ENCODE measurements around the gene DLX4. TPM values are rescaled to one million over a fixed set of nuclear protein-coding genes. Genes with fewer than 3 reads are reported as not detected.
A peak's percentile ranks its signal among the peaks of the same experiment; 100 is the strongest.

Gene DLX4
- total RNA-seq, 1 donor from 2014 or later = 2.1 TPM

GRCh38 chr17:49993423-49994060 is 24.6 kb downstream of the DLX4 start:
- no peaks in the 10 kb centered on the region for H3K36me3 ChIP-seq
- DNase-seq (peak; percentile 70), ATAC-seq (peak; percentile 27)
- intact Hi-C loops (cut with DNase I) = no loop called here
- no peak for TF ChIP-seq CTCF (IDR thresholded peaks at IDR 0.05)
- peak overlapping the region; percentile 46 for H3K4me3 ChIP-seq
- H3K9me3 ChIP-seq = no peaks in the 10 kb centered on the region
- H3K27ac ChIP-seq = no peak overlapping the region
- peaks cover 24% of the 10 kb centered on the region for H3K4me1 ChIP-seq
- peaks cover 63% of the 10 kb centered on the region for H3K27me3 ChIP-seq

GRCh38 chr17:49994085-49995054 is 25.4 kb downstream of the DLX4 start:
- no peaks in the 10 kb centered on the region for H3K36me3 ChIP-seq
- no peak overlapping the region for H3K27ac ChIP-seq
- H3K4me1 ChIP-seq = peaks cover 24% of the 10 kb centered on the region
- H3K4me3 ChIP-seq = peak overlapping the region; percentile 46
- DNase-seq = peak; percentile 68
- H3K9me3 ChIP-seq = no peaks in the 10 kb centered on the region
- no peak for TF ChIP-seq CTCF (IDR thresholded peaks at IDR 0.05)
- intact Hi-C loops (cut with DNase I) = loop anchor here (5.0 kb wide), 2 partner anchors 112 to 427 kb away; no protein-coding TSS in a partner anchor
- ATAC-seq = no peak
- H3K27me3 ChIP-seq = peaks cover 67% of the 10 kb centered on the region

GRCh38 chr17:49995055-49995738 is 26.2 kb downstream of the DLX4 start, which contains the start of gene DLX3:
Gene DLX3 (minus strand): TSS chr17:49995224. CDS start chr17:49994998, 226 bp downstream.
- H3K27me3 ChIP-seq = peaks cover 71% of the 10 kb centered on the region
- DNase-seq (peak; percentile 89), ATAC-seq (peak; percentile 62)
- no peaks in the 10 kb centered on the region for H3K9me3 ChIP-seq
- no peak for TF ChIP-seq CTCF (IDR thresholded peaks at IDR 0.05)
- H3K4me3 ChIP-seq = peak within 1 kb of the TSS; percentile 46
- intact Hi-C loops (cut with DNase I) = loop anchor here (5.0 kb wide), 2 partner anchors 113 to 428 kb away; no protein-coding TSS in a partner anchor
- no peak within 1 kb of the TSS for H3K27ac ChIP-seq
- no peaks in the 10 kb centered on the region for H3K36me3 ChIP-seq
- peaks cover 24% of the 10 kb centered on the region for H3K4me1 ChIP-seq

- intact Hi-C loops (cut with DNase I) = loop anchor here (5.0 kb wide), 2 partner anchors 114 to 429 kb away; no protein-coding TSS in a partner anchor
- Histone ChIP-seq H3K36me3 (no peaks in the 10 kb centered on the region), H3K4me3 (no peak overlapping the region), H3K4me1 (peaks cover 24% of the 10 kb centered on the region), H3K27me3 (peaks cover 71% of the 10 kb centered on the region), H3K27ac (no peak overlapping the region), H3K9me3 (no peaks in the 10 kb centered on the region)
- ATAC-seq (no peak), DNase-seq (peak; percentile 46)
- no peak for TF ChIP-seq CTCF (IDR thresholded peaks at IDR 0.05)
Measured at GRCh38 chr17:49996121-49996494, 27.1 kb downstream of the DLX4 start.
